ENCODE data around the gene NF1.

- TF ChIP-seq, protein P1, sequence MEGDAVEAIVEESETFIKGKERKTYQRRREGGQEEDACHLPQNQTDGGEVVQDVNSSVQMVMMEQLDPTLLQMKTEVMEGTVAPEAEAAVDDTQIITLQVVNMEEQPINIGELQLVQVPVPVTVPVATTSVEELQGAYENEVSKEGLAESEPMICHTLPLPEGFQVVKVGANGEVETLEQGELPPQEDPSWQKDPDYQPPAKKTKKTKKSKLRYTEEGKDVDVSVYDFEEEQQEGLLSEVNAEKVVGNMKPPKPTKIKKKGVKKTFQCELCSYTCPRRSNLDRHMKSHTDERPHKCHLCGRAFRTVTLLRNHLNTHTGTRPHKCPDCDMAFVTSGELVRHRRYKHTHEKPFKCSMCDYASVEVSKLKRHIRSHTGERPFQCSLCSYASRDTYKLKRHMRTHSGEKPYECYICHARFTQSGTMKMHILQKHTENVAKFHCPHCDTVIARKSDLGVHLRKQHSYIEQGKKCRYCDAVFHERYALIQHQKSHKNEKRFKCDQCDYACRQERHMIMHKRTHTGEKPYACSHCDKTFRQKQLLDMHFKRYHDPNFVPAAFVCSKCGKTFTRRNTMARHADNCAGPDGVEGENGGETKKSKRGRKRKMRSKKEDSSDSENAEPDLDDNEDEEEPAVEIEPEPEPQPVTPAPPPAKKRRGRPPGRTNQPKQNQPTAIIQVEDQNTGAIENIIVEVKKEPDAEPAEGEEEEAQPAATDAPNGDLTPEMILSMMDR (IDR thresholded peaks at IDR 0.05), result no peak
- no peak for TF ChIP-seq POLR2A (IDR thresholded peaks at IDR 0.05)
These were observed 19.8 kb upstream of the NF1 start for GRCh38 chr17:31074772-31075555.
